NCI-H2227 treated with DMSO at 0.1 percent for 48 hours (cell line): ENCODE data around the gene SLC34A1.
A peak's percentile ranks its signal among the peaks of the same experiment; 100 is the strongest.

Experiments
- DNase-seq: peaks from one replicate; lab custom pipeline; 2025; lab: John Stamatoyannopoulos, UW

Gene SLC34A1

GRCh38 chr5:177388521-177389052, 4.4 kb downstream of the SLC34A1 start:
- no peak for DNase-seq

GRCh38 chr5:177389241-177390169, 5.3 kb downstream of the SLC34A1 start:
- no peak for DNase-seq

DNA sequence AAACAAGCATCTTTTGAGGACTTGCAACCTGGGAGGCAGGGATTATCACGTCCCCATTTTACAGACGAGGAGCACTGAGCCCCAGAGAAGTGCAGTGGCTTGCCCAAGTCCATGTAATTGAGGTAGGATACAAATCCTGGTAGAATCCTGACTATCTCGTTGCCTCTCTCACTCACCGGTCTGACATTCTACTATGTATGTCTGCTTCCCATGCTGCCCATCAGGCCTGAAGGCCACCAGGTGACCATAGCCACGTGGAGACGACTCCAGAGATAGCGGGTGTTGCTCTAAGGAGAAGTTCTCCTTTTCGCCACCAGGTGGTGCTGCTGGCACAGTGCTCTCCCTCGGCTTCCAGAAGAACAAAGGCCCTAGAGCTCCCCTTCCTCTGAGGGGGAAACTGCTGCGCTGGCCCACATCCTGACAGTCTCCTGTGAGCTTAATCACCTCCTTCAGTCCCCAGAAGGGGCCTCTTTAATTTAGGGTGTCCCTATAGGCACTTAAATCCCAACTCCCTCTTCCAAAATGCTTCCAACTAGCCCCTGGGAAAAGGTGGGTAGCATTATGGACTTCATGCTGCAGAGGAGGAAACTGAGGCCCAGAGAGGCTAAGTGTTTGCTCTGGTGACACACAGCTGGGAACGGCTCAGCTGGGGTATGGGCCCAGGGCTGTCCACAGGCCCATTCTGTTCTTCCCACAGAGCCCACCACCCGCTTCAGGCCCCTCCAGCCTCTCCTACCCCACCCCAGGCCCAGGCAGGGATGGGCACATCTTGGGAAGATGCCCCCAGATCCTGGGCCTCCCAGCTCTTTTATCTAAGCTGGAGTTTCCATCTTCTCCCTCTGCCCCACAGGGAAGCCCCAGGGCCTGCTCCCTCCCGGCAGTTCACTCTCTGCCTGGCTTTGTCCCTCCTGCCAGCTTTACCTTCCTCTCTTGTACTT, 6.4 kb downstream of the SLC34A1 start:
- peak; percentile 71 for DNase-seq

DNA sequence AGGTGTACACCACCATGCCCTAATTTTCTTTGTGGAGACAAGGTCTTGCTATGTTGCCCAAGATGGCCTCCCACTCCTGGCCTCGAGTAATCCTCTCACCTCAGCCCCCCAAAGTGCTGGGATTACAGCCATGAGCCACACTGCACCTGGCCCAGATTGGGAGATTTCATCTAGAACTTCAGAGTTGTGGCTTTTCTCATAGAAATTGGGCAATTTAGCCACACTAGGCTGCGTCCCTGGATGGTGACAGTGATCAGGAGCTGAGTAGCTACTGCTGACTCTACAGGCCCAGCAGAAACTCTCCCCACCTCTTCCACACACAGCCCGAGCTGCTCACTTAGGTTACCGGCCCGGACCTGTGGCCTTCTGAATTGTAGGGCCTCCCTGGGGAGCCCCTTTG, 8.5 kb downstream of the SLC34A1 start:
- DNase-seq = no peak

DNA sequence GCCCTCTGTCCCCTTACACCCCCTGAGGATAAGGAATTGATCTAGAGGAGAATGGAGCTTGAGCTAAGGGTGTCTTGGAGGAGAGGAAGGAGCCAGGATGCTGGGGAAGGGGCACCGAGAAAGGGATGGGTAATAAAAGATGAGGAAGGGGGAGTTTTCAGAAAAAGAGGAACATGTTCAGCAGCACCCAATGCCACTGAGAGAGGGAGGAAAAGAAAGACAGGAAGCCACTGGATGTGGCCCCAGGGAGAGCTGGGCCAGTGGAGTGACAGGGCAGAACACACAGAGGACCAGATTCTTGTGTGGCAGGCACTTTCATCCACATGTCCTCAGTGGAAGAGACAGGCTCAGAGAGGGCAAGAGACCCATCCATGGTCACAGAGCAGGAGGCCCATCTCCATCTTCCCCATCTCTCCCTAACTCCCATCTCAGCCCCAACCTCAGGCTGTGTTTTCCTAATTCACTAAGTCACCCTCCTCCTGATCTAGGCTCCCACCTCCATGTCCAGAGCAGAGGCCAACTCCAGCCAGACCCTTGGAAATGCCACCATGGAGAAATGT, 9.1 kb downstream of the SLC34A1 start:
- no peak for DNase-seq

- DNase-seq = no peak
Observed at GRCh38 chr5:177393990-177394389, 9.8 kb downstream of the SLC34A1 start.

- DNase-seq = no peak
Observed at GRCh38 chr5:177396078-177396477, 11.8 kb downstream of the SLC34A1 start.

GRCh38 chr5:177396807-177397206, 12.6 kb downstream of the SLC34A1 start:
- DNase-seq = no peak

DNA sequence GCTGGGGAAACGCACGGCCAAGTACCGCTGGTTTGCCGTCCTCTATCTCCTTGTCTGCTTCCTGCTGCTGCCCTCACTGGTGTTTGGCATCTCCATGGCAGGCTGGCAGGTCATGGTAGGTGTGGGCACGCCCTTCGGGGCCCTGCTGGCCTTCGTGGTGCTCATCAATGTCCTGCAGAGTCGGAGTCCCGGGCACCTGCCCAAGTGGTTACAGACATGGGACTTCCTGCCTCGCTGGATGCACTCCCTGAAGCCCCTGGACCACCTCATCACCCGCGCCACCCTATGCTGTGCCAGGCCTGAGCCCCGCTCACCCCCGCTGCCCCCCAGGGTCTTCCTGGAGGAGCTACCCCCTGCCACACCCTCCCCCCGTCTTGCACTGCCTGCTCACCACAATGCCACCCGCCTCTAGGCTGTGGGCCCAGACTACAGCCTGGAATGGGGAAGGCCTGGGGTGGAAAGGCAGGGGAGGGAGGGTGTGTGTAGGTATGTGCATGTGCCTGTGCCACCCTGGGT, 13.7 kb downstream of the SLC34A1 start:
- no peak for DNase-seq

DNA sequence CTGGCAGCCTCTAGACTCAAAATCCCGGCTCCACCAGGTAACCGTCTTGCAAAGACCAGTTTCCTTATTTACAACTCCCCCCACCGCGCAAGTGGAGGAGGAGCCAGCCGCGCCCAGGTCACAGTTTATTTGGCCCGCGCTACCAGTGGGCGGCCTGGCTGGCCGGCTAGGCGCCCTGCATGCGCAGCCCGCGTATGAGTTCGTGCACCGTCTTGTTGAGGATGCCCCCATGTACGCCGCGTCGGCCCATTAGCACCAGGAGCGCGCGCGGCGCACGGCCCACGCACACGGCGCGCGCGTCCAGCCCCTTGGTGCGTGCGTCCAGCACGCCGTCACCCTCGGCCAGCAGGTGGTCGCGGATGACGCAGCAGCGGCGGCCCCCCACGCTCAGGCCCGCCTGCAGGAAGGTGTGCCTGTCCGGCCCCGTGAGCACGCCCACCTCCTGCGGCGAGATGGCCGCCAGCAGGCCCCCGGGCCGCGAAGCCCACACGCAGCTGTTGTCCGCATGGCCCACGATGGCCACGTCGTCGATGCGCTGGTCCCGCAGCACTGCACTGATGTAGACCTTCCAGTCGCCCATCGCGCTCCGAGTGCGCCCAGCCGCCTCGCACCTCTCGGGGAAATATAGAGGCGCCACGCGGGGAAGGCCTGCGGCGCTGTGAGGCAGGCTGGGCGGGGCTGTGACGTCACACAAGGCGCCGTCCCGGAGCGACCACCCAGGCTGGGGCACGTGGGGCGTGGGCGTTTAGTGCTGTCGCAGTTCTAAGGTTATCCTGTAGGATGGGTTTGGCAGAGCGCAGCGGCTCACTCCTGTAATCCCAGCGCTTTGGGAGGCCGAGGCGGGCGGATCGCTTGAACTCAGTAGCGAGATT, 16.0 kb downstream of the SLC34A1 start, which contains the start of gene PFN3:
PFN3 (minus strand) TSS at position 665 of the 872 bp plus-strand sequence; CDS start at position 580, 85 bp downstream.
- no peak for DNase-seq

DNA sequence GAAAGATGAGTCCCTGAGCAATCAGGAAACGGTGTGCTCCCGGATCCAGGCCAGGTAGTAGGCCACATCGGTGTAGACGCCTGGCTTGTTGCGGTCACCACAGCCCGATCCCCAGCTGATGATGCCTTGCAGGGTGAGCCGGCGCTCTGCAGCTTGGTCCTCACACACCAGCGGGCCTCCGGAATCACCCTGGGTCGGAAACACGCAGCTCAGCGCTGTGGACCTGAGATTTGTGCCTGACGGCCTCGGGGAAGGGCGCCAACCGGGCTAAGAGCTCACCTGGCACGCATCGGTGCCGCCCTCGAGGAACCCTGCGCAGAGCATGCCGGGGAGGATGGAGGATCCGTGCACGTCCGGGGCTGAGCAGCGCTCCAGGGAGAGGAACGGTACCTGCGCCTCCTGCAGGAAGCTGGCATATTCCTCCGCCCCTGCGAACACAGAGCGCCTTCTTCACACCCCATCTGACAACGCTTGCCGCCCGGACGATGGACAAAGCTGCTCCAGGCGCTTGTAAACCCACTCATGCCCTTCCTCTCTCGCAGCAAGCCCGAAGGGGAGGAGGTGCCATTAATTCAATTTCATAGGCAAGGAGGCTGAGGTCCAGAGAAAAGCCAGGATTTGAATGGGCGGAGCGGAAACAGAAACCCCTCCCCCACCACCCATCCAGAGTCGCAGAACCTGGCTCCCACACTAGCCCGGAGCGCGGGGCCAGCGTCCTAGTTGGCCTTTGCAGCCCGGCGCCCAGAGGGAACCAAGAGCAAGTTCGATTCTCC, 18.2 kb downstream of the SLC34A1 start:
- DNase-seq = peak; percentile 70

DNA sequence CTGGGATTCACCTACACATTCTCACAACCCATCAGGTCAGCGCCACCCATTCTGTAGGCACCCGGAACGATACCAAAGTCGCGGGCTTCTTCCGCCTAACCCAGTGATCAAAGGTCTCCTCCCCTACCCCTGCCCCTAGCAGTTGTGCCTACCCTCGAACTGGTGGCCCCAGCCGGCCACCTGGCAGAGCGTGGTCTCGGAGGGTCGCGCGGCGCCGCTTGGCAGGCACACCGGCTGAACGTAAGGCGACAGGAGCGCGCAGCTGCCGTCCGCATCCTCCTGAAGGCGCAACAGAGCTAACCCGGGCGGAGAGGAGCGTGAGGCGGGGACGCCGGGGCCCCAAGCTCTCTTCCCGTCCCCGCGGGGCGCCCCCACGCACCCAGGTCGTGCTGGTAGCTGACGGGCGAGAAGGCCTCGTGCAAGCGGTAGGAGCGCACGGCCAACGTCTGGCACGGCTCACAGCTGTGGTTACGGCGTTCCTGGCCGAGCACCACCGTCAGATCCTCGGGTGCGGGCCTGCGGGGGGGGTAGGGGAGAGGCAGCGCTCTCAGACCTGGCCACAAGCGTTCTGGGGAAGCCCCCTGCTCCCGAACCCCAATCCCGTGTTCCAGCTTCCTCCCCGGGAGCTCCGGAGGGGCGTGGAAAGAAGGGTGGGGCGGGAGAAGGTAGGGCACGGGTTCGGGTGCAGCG, 19.0 kb downstream of the SLC34A1 start:
- no peak for DNase-seq

DNA sequence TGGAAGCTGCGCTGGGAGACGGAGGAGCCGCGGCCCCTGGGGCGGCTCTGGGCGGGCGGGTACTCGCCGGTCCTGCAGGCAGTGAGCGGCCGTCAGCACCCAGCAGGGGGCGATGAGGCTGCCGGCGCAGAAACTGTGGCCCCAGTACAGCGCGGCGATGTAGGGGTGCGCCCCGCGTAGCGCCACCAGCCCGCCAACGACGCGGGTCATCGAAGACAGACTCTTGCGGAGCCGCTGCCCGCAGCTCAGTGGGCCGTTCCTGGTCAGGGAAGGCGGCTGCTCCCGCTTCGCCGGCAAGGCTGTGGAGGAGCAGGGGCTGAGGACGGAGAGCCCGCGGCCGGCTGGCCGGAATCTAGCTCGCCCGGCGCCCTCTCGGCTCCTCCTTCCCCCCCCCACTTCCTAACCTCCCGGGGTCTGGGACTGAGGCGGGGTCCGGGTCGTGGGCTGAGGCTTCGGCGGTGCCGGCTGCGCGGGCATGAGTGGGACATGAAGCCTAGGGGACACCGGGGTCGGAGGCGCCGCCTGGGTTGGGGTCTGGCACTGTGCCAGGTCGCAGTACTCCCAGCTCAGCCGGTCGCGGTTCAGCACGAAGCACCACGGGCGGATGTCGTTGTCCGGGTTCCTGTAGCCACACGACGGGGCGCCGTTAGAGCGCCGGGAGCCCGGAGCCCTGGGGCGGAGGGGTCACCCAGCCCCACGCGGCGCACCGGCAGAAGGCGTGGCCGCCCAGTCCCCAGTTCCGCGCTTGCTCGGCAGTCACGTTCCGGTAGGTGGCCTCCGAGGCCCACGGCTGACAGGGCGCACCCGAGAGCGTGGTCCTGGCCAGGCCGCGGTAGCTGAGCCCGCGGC, 19.8 kb downstream of the SLC34A1 start:
- DNase-seq = peak; percentile 10

DNA sequence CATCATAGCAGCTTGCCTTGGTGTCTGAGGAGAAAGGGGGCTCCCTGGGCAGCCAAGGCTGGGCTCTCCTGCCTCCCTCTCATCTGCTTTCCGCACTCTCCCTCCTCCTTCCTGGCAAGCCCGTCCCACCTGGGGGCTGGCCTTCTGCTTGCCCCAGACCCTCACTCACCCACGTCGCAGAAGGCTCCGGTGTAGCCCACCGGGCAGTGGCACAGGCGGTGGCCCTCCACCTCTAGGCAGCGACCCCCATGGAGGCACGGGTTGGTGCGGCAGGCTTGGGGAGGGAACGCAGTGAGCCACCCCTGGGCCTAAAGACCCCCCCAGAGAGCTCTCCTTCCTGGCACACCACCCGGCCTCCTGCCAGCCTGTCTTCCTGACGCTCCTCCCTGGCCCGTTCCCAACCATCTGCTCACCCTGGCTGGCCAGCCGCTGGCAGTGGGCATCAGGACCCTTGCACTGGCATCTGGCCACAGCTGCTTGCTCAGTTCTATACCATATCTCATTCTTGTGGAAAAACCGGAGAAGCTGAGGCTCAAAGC, 20.5 kb downstream of the SLC34A1 start:
- DNase-seq = no peak

DNA sequence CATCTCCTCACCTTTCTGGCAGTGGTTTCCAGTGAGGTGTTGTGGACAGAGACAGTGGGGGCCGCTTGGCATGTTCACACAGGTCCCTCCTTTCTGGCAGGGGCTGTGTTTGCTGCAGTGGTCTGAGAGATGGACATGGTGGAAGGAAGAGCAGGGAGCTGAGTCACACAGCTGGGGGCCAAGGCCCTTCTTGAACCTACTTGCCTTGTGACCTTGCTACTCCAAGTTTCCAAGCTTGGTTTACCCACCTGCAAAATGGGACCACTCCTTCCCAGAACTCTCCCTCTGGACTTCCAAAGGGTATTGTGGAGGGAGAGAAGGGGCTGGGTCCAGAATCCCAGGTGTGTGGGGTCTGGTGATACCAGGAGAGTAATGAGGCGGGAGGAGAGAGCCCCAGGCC, 21.1 kb downstream of the SLC34A1 start:
- DNase-seq = no peak

- DNase-seq = no peak
Observed at GRCh38 chr5:177405805-177406204, 21.6 kb downstream of the SLC34A1 start.

DNA sequence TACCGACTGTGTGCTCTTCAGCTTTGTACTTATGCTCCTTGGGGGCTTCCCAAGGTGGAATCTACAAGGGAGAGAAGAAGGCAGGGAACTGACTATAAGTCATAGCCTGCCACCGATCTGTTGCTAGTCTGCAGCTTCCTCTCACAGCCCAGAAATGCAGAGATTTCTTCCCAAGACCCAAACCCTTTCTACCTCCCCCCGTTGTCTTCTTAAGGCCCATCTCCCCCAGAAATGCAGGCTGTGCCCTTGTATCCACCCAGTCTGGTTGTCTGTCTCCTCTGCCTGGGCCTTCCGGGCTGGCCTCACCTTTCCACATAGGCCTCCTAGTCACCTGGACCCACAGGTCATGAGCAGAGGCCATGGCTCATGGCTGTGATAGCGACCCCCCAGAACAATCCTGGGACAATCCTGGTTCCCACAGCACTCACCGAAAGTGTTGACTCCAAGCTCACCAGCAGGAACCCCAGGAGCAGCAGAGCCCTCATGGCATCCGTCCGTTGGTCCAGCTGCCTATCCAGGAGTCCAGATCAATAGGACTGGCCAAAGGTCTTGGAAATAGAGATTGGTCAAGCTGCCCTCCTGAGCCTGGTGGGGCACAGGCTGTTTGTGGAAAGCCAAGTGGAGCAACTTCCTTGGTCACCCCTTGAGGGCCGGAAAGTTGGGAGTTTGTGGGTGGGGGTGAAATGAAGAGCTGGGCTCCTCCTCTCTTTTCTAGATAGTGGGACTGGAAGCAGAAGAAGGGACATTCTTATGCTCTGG, 25.0 kb downstream of the SLC34A1 start, which contains the start of gene F12:
F12 (minus strand) TSS at position 522 of the 759 bp plus-strand sequence; CDS start at position 485, 37 bp downstream.
- no peak for DNase-seq
